Naive B cell (primary cell): ENCODE data around the gene IL18R1. TPM values are rescaled to one million over a fixed set of nuclear protein-coding genes. Genes with fewer than 3 reads are reported as not detected.
A peak's percentile ranks its signal among the peaks of the same experiment; 100 is the strongest.

Experiments used
- ATAC-seq, 2 donors: fragments of 150-1000 bp; cut with Tn5 transposase; 2 replicates each; pipeline ENCODE4 v1.10.0; 2021; ENCODE audit warnings: low read depth in 2 of 2, mild to moderate bottlenecking in 2 of 2, moderate library complexity in 2 of 2
- DNase-seq: peaks from one replicate; pipeline ENCODE4 v3.0.0; 2022
- H3K27ac Mint-ChIP-seq, 6 donors: one replicate each; pipeline ENCODE4 v1.8.0; 2020 to 2022; ENCODE audit warnings: mild to moderate bottlenecking in 6 of 6, mixed read lengths in 6 of 6, moderate library complexity in 5 of 6, inconsistent platforms in 2 of 6
- H3K27me3 Mint-ChIP-seq, 3 donors: one replicate each; pipeline ENCODE4 v1.8.0; 2021 to 2022; ENCODE audit warnings: mixed read lengths in 3 of 3, mild to moderate bottlenecking in 1 of 3
- H3K36me3 Mint-ChIP-seq, 2 donors: one replicate each; pipeline ENCODE4 v1.8.0; 2020 to 2022; ENCODE audit warnings: mixed read lengths in 2 of 2, inconsistent platforms in 1 of 2, mild to moderate bottlenecking in 1 of 2
- H3K4me1 Mint-ChIP-seq, 3 donors: one replicate each; pipeline ENCODE4 v1.8.0; 2020 to 2022; ENCODE audit warnings: mixed read lengths in 3 of 3, inconsistent platforms in 1 of 3, mild to moderate bottlenecking in 1 of 3, moderate library complexity in 1 of 3
- H3K4me3 Mint-ChIP-seq, 8 donors: one replicate each; pipeline ENCODE4 v1.8.0; 2020 to 2022; ENCODE audit warnings: mild to moderate bottlenecking in 8 of 8, mixed read lengths in 8 of 8, moderate library complexity in 8 of 8, inconsistent platforms in 2 of 8
- H3K9me3 Mint-ChIP-seq, 7 donors: one replicate each; pipeline ENCODE4 v1.8.0; 2020 to 2022; ENCODE audit warnings: mixed read lengths in 7 of 7, mild to moderate bottlenecking in 5 of 7, inconsistent platforms in 2 of 7, moderate library complexity in 1 of 7
- polyA plus RNA-seq, 6 donors: library from polyadenylated mRNA; unstranded; fragments of 300-500 nt; fragmentation: Illumina TruSeq; gene quantifications; one replicate each; pipeline ENCODE4 v1.2.3, GENCODE V29; 2021; ENCODE audit warnings: low read depth in 6 of 6

Gene IL18R1
- polyA plus RNA-seq, 6 donors from 2014 or later: 0.15 to 1.7 (median 0.32) TPM; not detected in 1

DNA sequence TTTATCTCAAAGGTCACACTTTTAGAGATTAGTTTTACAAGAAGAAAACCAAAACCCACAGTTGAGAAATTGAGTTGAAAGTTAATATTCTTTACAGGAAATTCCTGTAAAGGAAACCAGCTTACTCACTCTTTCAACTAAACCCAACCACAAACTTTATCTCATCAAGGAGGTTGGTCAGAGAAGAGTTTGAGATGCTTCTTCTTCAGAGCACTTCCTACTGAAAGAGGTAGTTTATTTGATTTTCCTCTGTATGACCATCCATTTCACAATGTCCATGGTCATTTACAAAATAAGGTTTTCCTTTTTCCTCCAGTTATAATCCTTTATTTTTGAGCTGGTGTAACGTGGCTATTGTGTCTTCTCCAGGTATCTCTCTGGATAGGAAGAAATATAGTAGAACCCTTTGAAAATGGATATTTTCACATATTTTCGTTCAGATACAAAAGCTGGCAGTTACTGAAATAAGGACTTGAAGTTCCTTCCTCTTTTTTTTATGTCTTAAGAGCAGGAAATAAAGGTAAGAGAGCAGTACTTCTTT is 62.9 kb downstream of the IL18R1 start:
- DNase-seq (no peak), ATAC-seq (peak; percentile 80 to 81)
- peak overlapping the region in 5 of 6 donors; percentile 20 to 89 (median 50) for H3K27ac Mint-ChIP-seq
- H3K27me3 Mint-ChIP-seq: peaks cover 0 to 7% (median 4%) of the 10 kb centered on the region in 3 donors
- no peaks in the 10 kb centered on the region for H3K36me3 Mint-ChIP-seq
- H3K4me1 Mint-ChIP-seq: peaks cover 14 to 22% (median 18%) of the 10 kb centered on the region in 3 donors
- peaks cover 0 to 1% (median 0%) of the 10 kb centered on the region in 7 donors for H3K9me3 Mint-ChIP-seq
- H3K4me3 Mint-ChIP-seq: peak overlapping the region in 6 of 8 donors; percentile 13 to 84 (median 48)

GRCh38 chr2:102420290-102420689 is 64.7 kb downstream of the IL18R1 start:
- peaks cover 20 to 31% (median 28%) of the 10 kb centered on the region in 3 donors for H3K4me1 Mint-ChIP-seq
- H3K27me3 Mint-ChIP-seq: peaks cover 0 to 7% (median 4%) of the 10 kb centered on the region in 3 donors
- H3K27ac Mint-ChIP-seq: peak overlapping the region in 1 of 6 donors; percentile 36
- ATAC-seq (no peak), DNase-seq (no peak)
- no peak overlapping the region for H3K4me3 Mint-ChIP-seq
- H3K9me3 Mint-ChIP-seq: no peaks in the 10 kb centered on the region
- H3K36me3 Mint-ChIP-seq: no peaks in the 10 kb centered on the region

- peaks cover 0 to 7% (median 4%) of the 10 kb centered on the region in 3 donors for H3K27me3 Mint-ChIP-seq
- H3K36me3 Mint-ChIP-seq: no peaks in the 10 kb centered on the region
- H3K4me1 Mint-ChIP-seq: peaks cover 20 to 34% (median 31%) of the 10 kb centered on the region in 3 donors
- DNase-seq (no peak), ATAC-seq (no peak)
- H3K4me3 Mint-ChIP-seq: peak overlapping the region in 2 of 8 donors; percentile 5 to 40
- H3K27ac Mint-ChIP-seq: no peak overlapping the region
- no peaks in the 10 kb centered on the region for H3K9me3 Mint-ChIP-seq
These were observed 66.5 kb downstream of the IL18R1 start for GRCh38 chr2:102421890-102422759.

- no peaks in the 10 kb centered on the region for H3K36me3 Mint-ChIP-seq
- DNase-seq (no peak), ATAC-seq (no peak)
- H3K9me3 Mint-ChIP-seq: no peaks in the 10 kb centered on the region
- peak within 1 kb of the TSS in 2 of 6 donors; percentile 13 to 74 for H3K27ac Mint-ChIP-seq
- H3K4me3 Mint-ChIP-seq: peak within 1 kb of the TSS in 2 of 8 donors; percentile 5 to 40
- peaks cover 0 to 7% (median 4%) of the 10 kb centered on the region in 3 donors for H3K27me3 Mint-ChIP-seq
- peaks cover 13 to 31% (median 24%) of the 10 kb centered on the region in 3 donors for H3K4me1 Mint-ChIP-seq
These were observed 67.3 kb downstream of the IL18R1 start, which contains the start of gene IL18RAP for GRCh38 chr2:102422910-102423309. IL18RAP (plus strand) TSS chr2:102423160; CDS start chr2:102423278, 118 bp downstream.

GRCh38 chr2:102423368-102423767 is 67.8 kb downstream of the IL18R1 start:
- ATAC-seq: no peak
- Mint-ChIP-seq H3K9me3 (no peaks in the 10 kb centered on the region), H3K27me3 (peaks cover 0 to 7% (median 4%) of the 10 kb centered on the region in 3 donors), H3K27ac (no peak overlapping the region), H3K4me3 (no peak overlapping the region), H3K4me1 (peaks cover 13 to 28% (median 22%) of the 10 kb centered on the region in 3 donors), H3K36me3 (no peaks in the 10 kb centered on the region)
- DNase-seq: no peak

DNA sequence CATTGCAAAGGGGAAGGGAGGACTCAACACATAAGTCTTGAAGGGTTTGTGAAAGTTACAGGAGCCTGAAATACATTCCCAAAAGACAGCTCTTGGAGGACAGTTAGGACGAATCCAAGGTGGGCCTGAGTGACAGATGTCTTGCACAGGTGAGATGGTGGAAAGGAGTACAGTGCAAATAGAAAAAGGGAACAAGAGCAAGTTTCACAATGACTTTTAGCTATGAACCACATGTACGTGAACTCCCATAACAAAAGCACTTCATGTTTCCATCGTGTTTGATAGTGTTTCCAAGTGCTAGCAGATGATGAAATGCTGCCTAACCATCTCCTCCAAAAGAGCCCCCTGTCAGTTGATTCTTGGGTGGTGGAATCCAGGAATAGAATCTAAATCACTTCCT is 69.2 kb downstream of the IL18R1 start:
- H3K27me3 Mint-ChIP-seq: peaks cover 0 to 7% (median 4%) of the 10 kb centered on the region in 3 donors
- no peak for DNase-seq
- H3K4me1 Mint-ChIP-seq: peaks cover 6 to 18% (median 18%) of the 10 kb centered on the region in 3 donors
- ATAC-seq: peak; percentile 79 to 85
- H3K4me3 Mint-ChIP-seq: no peak overlapping the region
- no peaks in the 10 kb centered on the region for H3K36me3 Mint-ChIP-seq
- H3K9me3 Mint-ChIP-seq: no peaks in the 10 kb centered on the region
- peak overlapping the region in 1 of 6 donors; percentile 3 for H3K27ac Mint-ChIP-seq

GRCh38 chr2:102425441-102426132 is 70.0 kb downstream of the IL18R1 start:
- Mint-ChIP-seq H3K27me3 (peaks cover 0 to 7% (median 4%) of the 10 kb centered on the region in 3 donors), H3K4me1 (peaks cover 6 to 22% (median 18%) of the 10 kb centered on the region in 3 donors), H3K9me3 (no peaks in the 10 kb centered on the region), H3K4me3 (no peak overlapping the region), H3K27ac (no peak overlapping the region), H3K36me3 (no peaks in the 10 kb centered on the region)
- ATAC-seq (peak; percentile 32 to 36), DNase-seq (no peak)

DNA sequence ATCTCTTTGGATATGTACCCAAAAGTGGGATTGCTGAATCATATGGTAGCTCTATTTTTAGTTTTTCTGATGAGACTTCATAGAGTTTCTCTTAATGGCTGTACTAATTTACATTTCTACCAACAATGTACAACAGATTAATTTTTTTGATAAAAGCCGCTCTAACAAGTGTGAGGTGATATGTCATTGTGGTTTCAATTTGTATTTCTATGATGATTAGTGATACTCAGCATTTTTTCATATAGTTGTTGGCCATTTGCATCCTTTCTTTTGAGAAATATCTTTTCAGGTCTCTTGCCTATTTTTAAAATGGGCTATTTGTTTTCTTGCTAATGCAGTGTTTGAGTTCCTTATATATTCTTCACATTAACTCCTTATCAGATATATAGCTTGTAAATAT is 71.7 kb downstream of the IL18R1 start:
- Mint-ChIP-seq H3K9me3 (no peaks in the 10 kb centered on the region), H3K4me1 (peaks cover 6 to 25% (median 18%) of the 10 kb centered on the region in 3 donors), H3K27ac (no peak overlapping the region), H3K36me3 (no peaks in the 10 kb centered on the region), H3K27me3 (peaks cover 0 to 1% (median 0%) of the 10 kb centered on the region in 3 donors), H3K4me3 (no peak overlapping the region)
- ATAC-seq (no peak), DNase-seq (no peak)

DNA sequence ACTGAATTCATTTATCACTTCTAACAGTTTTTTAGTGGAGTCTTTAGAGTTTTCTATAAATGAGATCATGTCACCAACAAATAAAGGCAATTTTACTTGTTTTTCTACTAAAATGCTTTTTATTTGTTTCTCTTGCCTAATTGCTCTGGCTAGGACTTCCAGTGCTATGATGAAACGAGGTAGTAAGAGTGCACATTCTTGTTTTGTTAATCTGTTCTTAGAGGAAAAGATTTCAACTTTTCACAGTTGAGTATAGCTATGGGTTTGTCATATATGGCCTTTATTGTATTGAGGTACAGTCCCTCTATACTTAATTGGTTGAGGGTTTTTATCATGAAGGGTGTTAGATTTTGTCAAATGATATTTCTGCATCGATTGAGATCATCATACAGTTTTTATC is 73.0 kb downstream of the IL18R1 start:
- Mint-ChIP-seq H3K4me3 (no peak overlapping the region), H3K9me3 (no peaks in the 10 kb centered on the region), H3K4me1 (peaks cover 6 to 25% (median 8%) of the 10 kb centered on the region in 3 donors), H3K27me3 (no peaks in the 10 kb centered on the region), H3K36me3 (no peaks in the 10 kb centered on the region), H3K27ac (no peak overlapping the region)
- no peak for DNase-seq
- no peak for ATAC-seq

DNA sequence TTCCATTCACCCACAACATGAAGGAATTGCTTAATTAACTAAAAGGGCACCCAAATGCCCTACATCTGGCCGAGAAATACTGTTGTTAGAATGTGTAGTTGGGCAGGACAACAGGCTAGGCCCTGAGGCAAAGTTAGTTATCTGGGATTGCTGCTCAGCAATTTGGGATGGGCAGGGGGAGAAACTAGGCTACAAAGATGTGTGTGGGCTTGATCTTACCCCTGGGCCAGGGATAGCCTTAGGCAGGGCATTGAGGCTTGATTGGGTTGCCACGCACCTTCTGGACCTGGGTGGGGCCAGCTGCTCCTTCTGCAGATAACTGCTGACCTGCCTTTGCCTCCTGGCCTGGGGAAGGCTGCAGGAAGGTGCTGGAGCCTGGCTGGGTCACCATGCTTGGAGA is 76.8 kb downstream of the IL18R1 start:
- DNase-seq (no peak), ATAC-seq (no peak)
- Mint-ChIP-seq H3K4me1 (peaks cover 6 to 16% (median 16%) of the 10 kb centered on the region in 3 donors), H3K9me3 (no peaks in the 10 kb centered on the region), H3K36me3 (no peaks in the 10 kb centered on the region), H3K27me3 (no peaks in the 10 kb centered on the region), H3K4me3 (no peak overlapping the region), H3K27ac (no peak overlapping the region)

DNA sequence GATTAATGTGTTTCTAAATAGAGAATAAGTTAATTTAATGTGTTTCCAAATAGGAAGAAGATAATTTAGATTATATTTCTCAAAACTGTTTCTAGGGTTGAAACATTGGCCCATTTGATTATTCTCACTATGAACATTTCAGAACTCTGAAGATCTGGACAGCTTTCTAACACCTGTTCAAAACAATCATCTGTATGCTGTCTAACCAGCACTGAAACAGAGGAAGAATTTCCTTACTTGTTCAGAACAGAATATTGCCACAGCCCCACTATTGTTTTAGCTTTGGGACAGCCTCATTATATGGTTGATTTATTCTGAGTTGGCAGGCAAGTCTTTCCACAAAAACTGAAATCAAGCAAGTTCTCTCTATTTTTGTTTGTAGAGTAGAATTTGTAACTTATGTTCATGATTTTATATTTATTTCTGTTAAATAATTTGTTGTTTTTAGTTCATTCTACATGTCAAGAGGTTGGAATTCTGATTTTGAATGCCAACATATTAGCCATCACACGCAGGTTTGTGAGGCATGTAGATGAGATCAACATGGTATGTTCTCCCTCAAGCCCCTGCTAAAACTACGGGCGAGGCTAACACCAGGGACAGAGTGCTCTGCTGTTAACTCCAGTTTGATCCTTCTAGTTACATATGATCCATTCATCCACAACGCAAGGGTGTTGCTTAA is 78.5 kb downstream of the IL18R1 start:
- no peaks in the 10 kb centered on the region for H3K36me3 Mint-ChIP-seq
- H3K4me1 Mint-ChIP-seq: peaks cover 6 to 16% (median 16%) of the 10 kb centered on the region in 3 donors
- no peak overlapping the region for H3K4me3 Mint-ChIP-seq
- no peaks in the 10 kb centered on the region for H3K9me3 Mint-ChIP-seq
- no peak overlapping the region for H3K27ac Mint-ChIP-seq
- no peaks in the 10 kb centered on the region for H3K27me3 Mint-ChIP-seq
- DNase-seq (no peak), ATAC-seq (no peak)

DNA sequence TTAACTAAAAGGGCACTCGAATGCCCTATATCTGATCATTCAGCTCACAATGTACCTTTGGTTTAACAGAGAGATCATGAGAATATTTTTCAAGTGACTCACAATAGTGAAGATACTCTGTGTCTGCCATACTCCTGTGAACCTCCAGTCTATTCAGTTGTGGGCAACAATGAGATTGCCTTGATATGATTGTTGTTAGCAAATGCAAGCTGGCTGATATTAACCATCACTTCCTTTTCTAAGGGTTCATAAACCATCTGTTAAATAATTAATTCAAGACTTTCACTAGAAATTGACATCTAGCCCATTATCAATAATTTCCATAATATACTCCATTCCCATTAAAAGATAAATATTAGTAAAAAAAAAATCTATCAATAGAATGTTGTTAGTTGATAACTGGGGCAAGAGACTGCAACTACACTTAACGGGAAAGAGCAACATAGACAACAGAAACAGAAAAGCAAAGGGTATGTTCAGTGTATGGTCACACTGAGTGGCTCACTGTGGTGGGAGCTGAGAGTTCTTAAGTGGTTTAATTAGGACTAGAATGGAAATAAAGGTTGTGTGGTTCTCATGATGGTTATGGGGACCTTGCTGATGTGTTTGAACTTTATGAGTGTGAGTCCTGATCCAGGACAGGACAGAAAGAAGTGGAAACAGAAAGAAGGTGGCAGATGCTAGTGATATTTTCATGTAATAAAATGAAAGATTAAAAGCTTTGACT is 79.2 kb downstream of the IL18R1 start:
- DNase-seq (no peak), ATAC-seq (no peak)
- Mint-ChIP-seq H3K4me1 (peaks cover 6 to 16% (median 16%) of the 10 kb centered on the region in 3 donors), H3K36me3 (no peaks in the 10 kb centered on the region), H3K27ac (no peak overlapping the region), H3K9me3 (no peaks in the 10 kb centered on the region), H3K27me3 (no peaks in the 10 kb centered on the region), H3K4me3 (no peak overlapping the region)
